IMR-90 (cell line): Measurements from ENCODE around the gene PAQR9. TPM values are rescaled to one million over a fixed set of nuclear protein-coding genes. Genes with fewer than 3 reads are reported as not detected.

Source experiments
- ATAC-seq: fragments of 200-7000 bp; cut with Tn5 transposase; 2 replicates; pipeline ENCODE4 v1.9.1; 2020; ENCODE audit warnings: low read depth, mild to moderate bottlenecking, moderate library complexity
- BruUV-seq: library from RNA; stranded (reverse); fragments of 400-500 nt; replicated peaks from 2 replicates; lab custom pipeline; 2021; lab: Mats Ljungman, UMichigan
- CTCF ChIA-PET: fragments of 300-600 bp; formaldehyde crosslinking; extraction: SDS; loops from one replicate; lab custom pipeline; 2021; ENCODE audit warnings: antibody characterized with exemption; lab: Yijun Ruan, JAX
- POLR2A ChIA-PET: fragments of 300-600 bp; sonication (Branson Sonifier 250); formaldehyde crosslinking; loops from one replicate; lab custom pipeline; 2022; ENCODE audit warnings: antibody characterized with exemption; ENCODE audit not compliant: unreplicated experiment; lab: Charles Lee
- DNase-seq: peaks from one replicate; pipeline ENCODE4 v3.0.0; 2013
- H2AFZ ChIP-seq: replicated peaks from 2 replicates; pipeline ENCODE3; 2013; ENCODE audit warnings: low read length, mild to moderate bottlenecking; ENCODE audit not compliant: poor library complexity
- H2AK5ac ChIP-seq: 2 replicates; pipeline ENCODE4 v1.6.1; 2013; ENCODE audit warnings: low read depth, low read length, inconsistent platforms
- H2AK9ac ChIP-seq: replicated peaks from 2 replicates; pipeline ENCODE3; 2013; ENCODE audit warnings: mild to moderate bottlenecking, low read depth, low read length, moderate library complexity; ENCODE audit not compliant: poor library complexity
- H2BK120ac ChIP-seq: 2 replicates; pipeline ENCODE4 v1.6.1; 2013; ENCODE audit warnings: low read depth, low read length, inconsistent platforms
- H2BK15ac ChIP-seq: 3 replicates; pipeline ENCODE4 v1.6.1; 2013; ENCODE audit warnings: low read depth, low read length, inconsistent platforms
- H2BK20ac ChIP-seq: 2 replicates; pipeline ENCODE4 v1.6.1; 2013; ENCODE audit warnings: low read depth, mild to moderate bottlenecking, inconsistent platforms, low read length, moderate library complexity
- H2BK5ac ChIP-seq: 2 replicates; pipeline ENCODE4 v1.6.1; 2013; ENCODE audit warnings: mild to moderate bottlenecking, low read depth, low read length, inconsistent platforms; ENCODE audit not compliant: poor library complexity, severe bottlenecking
- H3K14ac ChIP-seq: replicated peaks from 2 replicates; pipeline ENCODE4 v1.6.1; 2013; ENCODE audit warnings: low read depth, low read length, inconsistent platforms
- H3K18ac ChIP-seq: 2 replicates; pipeline ENCODE4 v1.6.1; 2013; ENCODE audit warnings: low read depth, low read length, control low read depth
- H3K23ac ChIP-seq: 2 replicates; pipeline ENCODE4 v1.6.1; 2013; ENCODE audit warnings: low read depth, low read length, inconsistent platforms
- H3K27ac ChIP-seq: 2 replicates; pipeline ENCODE4 v1.5.1; 2013; ENCODE audit warnings: mild to moderate bottlenecking, control low read depth, low read length; ENCODE audit not compliant: insufficient read depth
- H3K27me3 ChIP-seq: 2 replicates; pipeline ENCODE4 v1.6.1; 2013; ENCODE audit warnings: low read length; ENCODE audit not compliant: control insufficient read depth, insufficient read depth
- H3K36me3 ChIP-seq: 2 replicates; pipeline ENCODE4 v1.6.1; 2013; ENCODE audit warnings: low read length, mixed read lengths; ENCODE audit not compliant: control insufficient read depth, insufficient read depth
- H3K4ac ChIP-seq: 2 replicates; pipeline ENCODE4 v1.6.1; 2013; ENCODE audit warnings: low read depth, low read length, inconsistent platforms
- H3K4me1 ChIP-seq: 2 replicates; pipeline ENCODE4 v1.6.1; 2013; ENCODE audit warnings: low read length, mixed read lengths; ENCODE audit not compliant: control insufficient read depth, insufficient read depth
- H3K4me2 ChIP-seq: 2 replicates; pipeline ENCODE4 v1.6.1; 2013; ENCODE audit warnings: low read depth, mild to moderate bottlenecking, control low read depth, low read length, moderate library complexity
- H3K4me3 ChIP-seq: 2 replicates; pipeline ENCODE4 v1.5.1; 2013; ENCODE audit warnings: low read depth, mild to moderate bottlenecking, control low read depth, low read length, moderate library complexity; ENCODE audit not compliant: insufficient read depth
- H3K56ac ChIP-seq: 2 replicates; pipeline ENCODE4 v1.6.1; 2013; ENCODE audit warnings: low read length, inconsistent platforms; ENCODE audit not compliant: insufficient read depth; ENCODE audit errors: extremely low read depth
- H3K79me1 ChIP-seq, 2 experiments: 2 replicates each; pipeline ENCODE4 v1.6.1; 2013; ENCODE audit warnings: low read length in 2 of 2, inconsistent platforms in 1 of 2, low read depth in 1 of 2
- H3K9ac ChIP-seq: 2 replicates; pipeline ENCODE4 v1.6.1; 2013; ENCODE audit warnings: low read depth, low read length, control low read depth
- H3K9me1 ChIP-seq: 2 replicates; pipeline ENCODE4 v1.6.1; 2013; ENCODE audit warnings: low read length, inconsistent platforms; ENCODE audit not compliant: insufficient read depth
- H3K9me3 ChIP-seq: 2 replicates; pipeline ENCODE4 v1.6.1; 2013; ENCODE audit warnings: low read length; ENCODE audit not compliant: control insufficient read depth, insufficient read depth
- H4K20me1 ChIP-seq: 2 replicates; pipeline ENCODE4 v1.6.1; 2013; ENCODE audit warnings: low read length, inconsistent platforms; ENCODE audit not compliant: insufficient read depth
- H4K5ac ChIP-seq: 2 replicates; pipeline ENCODE4 v1.6.1; 2013; ENCODE audit warnings: mild to moderate bottlenecking, low read depth, low read length, control low read depth
- H4K8ac ChIP-seq, 2 experiments: 2 replicates each; pipeline ENCODE4 v1.6.1; 2013; ENCODE audit warnings: low read depth in 2 of 2, low read length in 2 of 2, control low read depth in 1 of 2, inconsistent platforms in 1 of 2
- H4K91ac ChIP-seq: 2 replicates; pipeline ENCODE4 v1.6.1; 2013; ENCODE audit warnings: low read depth, low read length, inconsistent platforms; ENCODE audit not compliant: insufficient read depth
- BHLHE40 ChIP-seq: fragments of 150-350 bp; IDR thresholded peaks from 2 replicates; pipeline ENCODE4 v1.6.1; 2016; ENCODE audit warnings: mild to moderate bottlenecking, low read depth, low read length
- MAFK ChIP-seq: IDR thresholded peaks from 2 replicates; pipeline ENCODE4 v1.6.1; 2012; ENCODE audit warnings: low read depth, low read length, improper control_type of control experiment
- MAZ ChIP-seq: IDR thresholded peaks from 2 replicates; pipeline ENCODE4 v1.6.1; 2012; ENCODE audit warnings: low read depth, mild to moderate bottlenecking, low read length, improper control_type of control experiment, moderate library complexity, borderline replicate concordance
- MXI1 ChIP-seq: IDR thresholded peaks from 2 replicates; pipeline ENCODE4 v1.6.1; 2012; ENCODE audit warnings: low read depth, mild to moderate bottlenecking, low read length, moderate library complexity, borderline replicate concordance
- NFE2L2 ChIP-seq: fragments of 150-350 bp; IDR thresholded peaks from 2 replicates; pipeline ENCODE4 v1.6.1; 2016; ENCODE audit warnings: low read depth, mild to moderate bottlenecking, low read length
- POLR2A ChIP-seq: IDR thresholded peaks from 2 replicates; pipeline ENCODE4 v1.6.1; 2012; ENCODE audit warnings: mild to moderate bottlenecking, low read depth, low read length
- SMC3 ChIP-seq: fragments of 150-350 bp; IDR thresholded peaks from 2 replicates; pipeline ENCODE4 v1.6.1; 2016; ENCODE audit warnings: low read depth, mild to moderate bottlenecking, antibody characterized with exemption, low read length, moderate library complexity
- USF2 ChIP-seq: fragments of 150-350 bp; IDR thresholded peaks from 2 replicates; pipeline ENCODE4 v1.6.1; 2017; ENCODE audit warnings: mild to moderate bottlenecking, antibody characterized with exemption, low read length, low read depth
- WGBS, 2 experiments: methylation state at CpG; one replicate each; pipeline versions ENCODE4 v1.1.5 to v1.1.7; 2013; ENCODE audit warnings: missing lambda C conversion rate in 2 of 2; ENCODE audit not compliant: insufficient read length in 1 of 2; ENCODE audit errors: extremely low coverage in 2 of 2; 5-methylcytosine and 5-hydroxymethylcytosine counted together
- dilution Hi-C: fragments of 300-500 bp; cut with HindIII; formaldehyde crosslinking; loops from one replicate; pipeline ENCODE4 v1.14.3; 2018; ENCODE audit warnings: low sequenced_read_pairs; ENCODE audit not compliant: unreplicated experiment
- in situ Hi-C: fragments of 300-500 bp; cut with MboI; formaldehyde crosslinking; loops from 3 replicates; pipeline ENCODE4 v1.14.3; 2019; ENCODE audit warnings: low sequenced_read_pairs, inconsistent platforms, mixed read lengths
- intact Hi-C: fragments of 100-400 bp; cut with micrococcal nuclease; formaldehyde crosslinking; loops from 2 replicates; pipeline ENCODE4 v1.10.0; 2022
- polyA plus RNA-seq, 3 experiments: library from polyadenylated mRNA; depleted of rRNA; stranded (reverse); fragments of >200 nt; gene quantifications; 2 replicates each; pipeline ENCODE4 v1.2.3, GENCODE V29; 2012; ENCODE audit warnings: low replicate concordance in 1 of 3
- total RNA-seq: library from RNA; depleted of rRNA; stranded (reverse); fragments of >200 nt; gene quantifications from 2 replicates; pipeline ENCODE4 v1.2.3, GENCODE V29; 2012
- TF ChIP-seq, protein P1 (sequence below): conservative IDR thresholded peaks from 2 replicates; pipeline ENCODE4 v1.5.1; 2012; ENCODE audit warnings: mild to moderate bottlenecking, low read depth, low read length, improper control_type of control experiment

The PAQR9 gene
- total and polyA plus RNA-seq, 2 of the 4 experiments (the other 2 are of a cell fraction): 0.05 TPM; not detected in 1

DNA sequence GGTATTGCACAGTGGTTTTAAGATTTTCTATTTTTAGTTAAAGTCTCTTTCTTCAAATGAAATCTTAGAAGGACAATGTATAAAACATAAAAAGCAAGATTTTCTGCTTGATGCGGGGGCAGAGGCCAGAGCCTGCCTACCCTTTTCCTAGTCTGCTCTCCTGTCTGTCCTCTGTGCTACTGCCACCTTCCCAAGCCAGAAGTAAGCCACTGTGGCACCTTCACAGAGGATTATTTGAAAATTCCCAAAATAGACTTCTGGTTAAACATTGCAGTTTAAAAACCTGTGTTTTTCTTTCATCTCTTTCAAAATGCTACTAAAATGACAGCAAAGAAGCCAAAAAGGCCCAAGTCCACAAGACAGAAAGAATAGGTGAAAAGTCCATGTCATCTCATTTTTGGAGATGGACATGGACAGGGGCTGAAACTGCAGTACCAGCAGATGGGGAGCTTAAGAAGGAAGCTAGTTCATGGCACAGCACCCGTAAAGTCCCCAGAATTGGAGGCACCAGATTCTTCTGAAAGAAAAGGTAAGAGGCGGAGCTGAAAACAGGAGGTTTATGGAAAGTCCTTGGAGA lies 37.0 kb downstream of the PAQR9 start:
- Histone ChIP-seq H2BK120ac (no peak overlapping the region), H2AFZ (no peak overlapping the region), H3K56ac (no peak overlapping the region), H3K79me1 (no peaks in the 10 kb centered on the region), H3K4me2 (no peak overlapping the region), H3K9me1 (no peaks in the 10 kb centered on the region), H4K5ac (no peak overlapping the region), H2AK5ac (no peak overlapping the region), H3K14ac (no peak overlapping the region), H2AK9ac (no peak overlapping the region), H3K4ac (no peak overlapping the region), H3K9me3 (no peaks in the 10 kb centered on the region; the same call in 1 of the 2 replicates), H4K91ac (no peak overlapping the region), H4K20me1 (no peaks in the 10 kb centered on the region), H2BK15ac (no peak overlapping the region), H3K27me3 (peaks cover 10% of the 10 kb centered on the region), H2BK5ac (no peak overlapping the region), H4K8ac (no peak overlapping the region), H3K36me3 (no peaks in the 10 kb centered on the region), H3K4me1 (no peaks in the 10 kb centered on the region), H2BK20ac (no peak overlapping the region), H3K18ac (no peak overlapping the region), H3K9ac (no peak overlapping the region), H3K23ac (no peak overlapping the region), H3K4me3 (no peak overlapping the region), H3K27ac (no peak overlapping the region)
- in situ Hi-C loops: no loop called here
- BruUV-seq: no TSS peak
- no peak for ATAC-seq
- POLR2A ChIA-PET: no interaction called here
- DNase-seq: no peak
- no CpG with 5 or more reads among the region's 3 CpGs for WGBS, 2 experiments
- intact Hi-C loops: no loop called here
- dilution Hi-C loops: no loop called here
- no peak for TF ChIP-seq POLR2A
- no peak for TF ChIP-seq MAFK
- TF ChIP-seq MXI1: no peak
- TF ChIP-seq SMC3: no peak
- TF ChIP-seq USF2: no peak
- TF ChIP-seq MAZ: no peak
- TF ChIP-seq BHLHE40: no peak
- TF ChIP-seq NFE2L2: no peak
- TF ChIP-seq, protein P1, sequence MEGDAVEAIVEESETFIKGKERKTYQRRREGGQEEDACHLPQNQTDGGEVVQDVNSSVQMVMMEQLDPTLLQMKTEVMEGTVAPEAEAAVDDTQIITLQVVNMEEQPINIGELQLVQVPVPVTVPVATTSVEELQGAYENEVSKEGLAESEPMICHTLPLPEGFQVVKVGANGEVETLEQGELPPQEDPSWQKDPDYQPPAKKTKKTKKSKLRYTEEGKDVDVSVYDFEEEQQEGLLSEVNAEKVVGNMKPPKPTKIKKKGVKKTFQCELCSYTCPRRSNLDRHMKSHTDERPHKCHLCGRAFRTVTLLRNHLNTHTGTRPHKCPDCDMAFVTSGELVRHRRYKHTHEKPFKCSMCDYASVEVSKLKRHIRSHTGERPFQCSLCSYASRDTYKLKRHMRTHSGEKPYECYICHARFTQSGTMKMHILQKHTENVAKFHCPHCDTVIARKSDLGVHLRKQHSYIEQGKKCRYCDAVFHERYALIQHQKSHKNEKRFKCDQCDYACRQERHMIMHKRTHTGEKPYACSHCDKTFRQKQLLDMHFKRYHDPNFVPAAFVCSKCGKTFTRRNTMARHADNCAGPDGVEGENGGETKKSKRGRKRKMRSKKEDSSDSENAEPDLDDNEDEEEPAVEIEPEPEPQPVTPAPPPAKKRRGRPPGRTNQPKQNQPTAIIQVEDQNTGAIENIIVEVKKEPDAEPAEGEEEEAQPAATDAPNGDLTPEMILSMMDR: no peak
- CTCF ChIA-PET: interaction anchor here (0.6 kb wide), 1 partner anchor 826 kb away, joined by 8 read pairs; no protein-coding TSS in a partner anchor
